Kasumi-1 (cell line): ENCODE data around the gene AP2M1.

Source experiments
- DNase-seq, 2 experiments: peaks; one replicate each; lab custom pipeline; 2025; lab: John Stamatoyannopoulos, UW

The AP2M1 gene

GRCh38 chr3:184228376-184229137, 53.9 kb downstream of the AP2M1 start:
- no peak for DNase-seq

GRCh38 chr3:184229394-184230080, 54.9 kb downstream of the AP2M1 start, which contains the start of gene VWA5B2:
Gene VWA5B2 (plus strand): TSS chr3:184229585. CDS start chr3:184230529, 944 bp downstream.
- peak; percentile 46 to 54 for DNase-seq

GRCh38 chr3:184230081-184230602, 55.5 kb downstream of the AP2M1 start:
- DNase-seq: no peak

- no peak for DNase-seq
Observed at GRCh38 chr3:184230603-184231528, 56.2 kb downstream of the AP2M1 start.

- DNase-seq: no peak
Observed at GRCh38 chr3:184231671-184232070, 57.0 kb downstream of the AP2M1 start.

- no peak for DNase-seq
Observed at GRCh38 chr3:184233127-184233843, 58.6 kb downstream of the AP2M1 start.
